GM11168 (cell line): Measurements from ENCODE around the gene TMEM163.
"Not testable (repeated sequence)": the region's sequence is repeated elsewhere in the genome, so short reads cannot be mapped to it uniquely, and the experiment has no call there.

Source experiments
- in situ Hi-C: fragments of 300-500 bp; cut with MboI; formaldehyde crosslinking; loops from one replicate; pipeline ENCODE4 v1.12.0; 2022; ENCODE audit warnings: low sequenced_read_pairs; ENCODE audit not compliant: unreplicated experiment

TMEM163 gene

DNA sequence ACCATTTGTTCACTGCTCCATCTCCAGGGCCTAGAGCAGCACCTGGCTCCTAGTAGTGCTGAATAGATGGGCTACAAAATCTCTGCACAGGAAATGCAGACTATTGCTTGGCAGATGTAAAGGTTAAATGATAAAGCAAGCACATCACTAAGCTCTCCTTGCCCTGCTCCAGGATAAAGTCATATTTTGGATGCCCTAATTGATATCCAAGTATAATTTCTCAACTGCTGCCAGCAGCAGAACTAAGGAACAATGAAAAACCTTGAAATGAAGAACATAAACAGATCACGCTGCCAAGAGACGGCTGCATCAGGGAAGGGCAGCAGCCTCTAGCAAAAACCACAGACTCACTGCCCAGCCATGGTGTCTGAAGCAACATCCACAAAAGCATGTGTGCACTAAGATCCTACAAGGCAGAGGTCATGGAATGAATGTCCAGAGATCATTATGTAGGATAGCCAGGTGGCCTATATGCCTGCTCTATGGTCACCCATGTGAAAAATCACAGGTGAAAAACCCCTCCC is 134.7 kb downstream of the TMEM163 start:
- in situ Hi-C loops = no loop called here

DNA sequence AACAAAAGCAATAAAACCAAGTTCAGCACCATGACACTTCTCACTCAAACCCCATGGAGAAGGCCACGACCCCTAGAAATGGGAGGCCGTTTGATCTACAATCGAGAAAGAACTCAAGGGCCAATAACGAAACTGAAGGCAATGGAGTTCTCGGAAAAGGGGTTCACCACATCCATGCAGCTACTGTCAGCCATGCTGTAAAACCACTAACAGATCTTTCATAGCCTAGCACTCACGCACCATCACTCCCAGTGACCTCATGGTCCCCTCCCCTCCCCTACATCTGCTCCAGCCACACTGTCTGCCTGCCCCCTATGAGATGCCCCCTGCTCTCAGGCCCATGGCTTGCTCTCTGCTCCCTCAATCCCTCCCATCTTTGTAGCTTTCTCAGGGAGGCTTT is 135.3 kb downstream of the TMEM163 start:
- in situ Hi-C loops = no loop called here

DNA sequence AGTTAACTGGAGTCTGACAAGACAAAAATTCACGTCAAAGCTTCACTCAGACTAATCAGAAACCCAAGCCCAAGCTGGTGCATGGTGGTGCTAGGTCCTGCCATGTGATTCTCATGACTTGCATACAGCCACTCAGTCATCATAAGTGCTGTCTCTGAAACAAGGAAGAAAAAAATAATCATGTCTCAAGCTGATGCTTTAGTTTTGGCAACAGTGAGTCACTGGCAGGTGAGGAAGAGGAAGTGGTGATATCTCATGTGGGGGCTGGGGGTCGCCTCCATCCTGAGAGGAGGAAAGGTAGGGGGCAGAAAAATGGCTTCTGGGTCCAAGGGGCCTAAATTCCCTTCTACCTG is 136.3 kb downstream of the TMEM163 start:
- in situ Hi-C loops = no loop called here

DNA sequence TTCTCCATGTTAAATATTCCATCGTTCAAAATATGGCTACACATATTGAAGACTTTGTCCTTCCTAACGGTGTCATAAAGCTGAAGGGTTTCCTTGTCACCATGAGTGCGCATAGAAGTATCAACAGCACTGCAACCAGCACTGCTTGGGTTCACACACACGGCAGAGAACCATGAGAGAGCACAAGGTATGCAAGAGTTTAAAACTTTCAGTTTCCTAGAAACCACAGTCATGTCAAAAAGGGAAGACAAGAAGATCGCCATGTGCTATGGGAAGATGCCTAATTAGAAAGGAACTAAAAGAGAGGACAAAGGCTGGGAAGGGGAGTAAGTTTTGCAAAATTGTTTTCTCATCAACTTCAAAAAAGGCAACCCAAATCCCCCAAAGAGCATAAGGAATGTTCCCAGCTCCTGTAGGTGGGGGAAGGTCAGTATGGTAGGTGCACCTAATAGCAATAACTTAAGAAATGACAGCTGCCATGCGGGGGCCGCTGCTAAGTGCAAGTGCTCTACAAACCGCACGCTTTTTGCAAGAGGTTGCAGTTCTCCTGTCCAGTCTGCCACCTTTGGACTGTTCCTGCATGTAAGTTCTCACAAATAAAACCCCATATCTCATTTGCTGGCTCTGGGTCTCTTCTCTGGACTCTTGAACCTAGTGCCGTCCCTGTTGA is 136.8 kb downstream of the TMEM163 start:
- in situ Hi-C loops = no loop called here

DNA sequence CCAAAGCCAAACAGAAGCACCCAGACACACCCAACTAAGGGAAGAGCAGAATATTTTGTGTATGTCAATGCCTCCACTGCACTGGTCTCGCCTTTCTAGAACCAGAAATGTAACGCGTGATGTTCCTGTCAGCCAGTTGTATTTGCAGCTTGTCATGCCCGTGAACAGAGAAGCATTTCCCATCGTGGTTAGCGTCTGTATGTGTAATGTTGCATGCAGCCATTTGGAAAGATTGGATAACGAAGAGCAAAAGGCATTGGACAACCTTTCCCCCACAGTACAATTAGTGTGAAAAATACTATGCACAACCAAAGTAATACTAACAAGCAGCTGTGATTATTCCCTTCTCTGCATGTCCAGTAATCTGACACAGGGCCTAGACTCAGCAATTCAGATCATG is 140.5 kb downstream of the TMEM163 start:
- in situ Hi-C loops = no loop called here

DNA sequence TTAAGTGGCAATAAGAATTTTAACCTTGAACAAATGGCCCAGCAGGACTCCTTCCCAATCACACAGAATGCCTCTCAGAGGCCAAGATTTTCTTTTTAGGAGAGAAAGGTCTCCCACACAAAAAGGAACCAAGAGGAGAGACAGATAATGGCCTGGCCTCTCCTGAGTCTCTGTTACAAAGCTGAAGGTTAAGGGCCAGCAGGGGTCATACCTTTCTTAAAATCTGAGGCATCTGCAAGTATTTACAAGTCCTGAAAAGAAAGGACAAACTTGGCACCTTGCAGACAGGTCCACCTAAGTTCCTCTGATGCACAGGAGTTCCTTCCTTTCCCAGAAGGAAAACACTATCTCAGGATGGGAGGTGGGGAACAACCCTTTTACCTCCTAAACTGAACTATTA is 142.3 kb downstream of the TMEM163 start:
- in situ Hi-C loops = no loop called here

DNA sequence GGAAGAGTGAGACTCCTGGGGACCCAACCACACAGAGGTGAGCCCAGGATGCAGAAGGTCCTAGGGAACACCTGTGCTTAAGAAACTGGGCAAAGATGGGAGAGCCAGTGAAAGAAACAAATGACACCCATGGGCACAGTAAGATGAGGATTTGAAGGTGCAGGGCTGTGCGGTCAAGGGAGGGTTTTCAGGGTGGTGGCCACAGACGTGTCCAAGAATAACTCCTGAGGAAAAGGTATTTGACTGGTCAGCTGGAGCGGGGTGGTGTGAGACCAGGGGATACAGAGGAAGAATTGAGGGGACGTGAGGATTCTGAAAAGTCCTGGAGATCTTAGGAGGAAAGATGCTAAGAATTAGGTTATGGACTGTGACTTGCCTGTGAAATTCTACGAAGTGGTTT is 142.9 kb downstream of the TMEM163 start:
- in situ Hi-C loops = no loop called here

DNA sequence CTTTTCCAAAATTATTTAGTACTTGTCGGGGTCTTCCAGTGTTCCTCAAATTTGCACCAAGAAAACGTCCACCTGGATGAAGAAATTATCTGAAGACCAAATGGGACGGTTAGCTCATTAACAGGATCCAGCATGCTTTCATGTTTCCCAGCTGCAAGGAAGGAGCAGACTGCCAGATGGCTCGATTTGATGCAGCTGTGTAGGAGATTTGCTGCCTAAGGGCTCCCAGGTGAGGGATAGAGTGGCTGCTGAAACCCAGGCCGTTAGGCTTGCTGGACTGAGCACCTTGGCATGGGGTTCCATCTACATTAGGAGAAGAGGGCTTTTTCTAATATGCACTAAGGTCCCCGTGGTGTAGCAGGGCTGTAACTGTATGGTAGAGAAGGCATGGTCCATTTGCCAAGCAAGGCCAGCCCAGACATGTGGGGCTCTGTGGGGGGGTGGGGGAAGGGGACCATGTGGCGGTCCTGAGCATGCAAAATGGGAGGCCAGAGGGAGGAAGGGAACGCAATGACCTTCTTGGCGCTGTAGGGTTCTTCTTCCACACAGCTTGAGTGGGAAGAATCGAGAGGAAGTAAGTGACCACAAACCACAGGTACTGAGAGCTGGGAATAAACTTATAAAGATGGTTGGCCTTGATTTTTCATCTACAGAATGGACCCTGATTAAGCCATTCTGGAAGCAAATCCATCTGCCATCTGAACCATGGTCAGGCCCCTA is 144.0 kb downstream of the TMEM163 start:
- in situ Hi-C loops = no loop called here

DNA sequence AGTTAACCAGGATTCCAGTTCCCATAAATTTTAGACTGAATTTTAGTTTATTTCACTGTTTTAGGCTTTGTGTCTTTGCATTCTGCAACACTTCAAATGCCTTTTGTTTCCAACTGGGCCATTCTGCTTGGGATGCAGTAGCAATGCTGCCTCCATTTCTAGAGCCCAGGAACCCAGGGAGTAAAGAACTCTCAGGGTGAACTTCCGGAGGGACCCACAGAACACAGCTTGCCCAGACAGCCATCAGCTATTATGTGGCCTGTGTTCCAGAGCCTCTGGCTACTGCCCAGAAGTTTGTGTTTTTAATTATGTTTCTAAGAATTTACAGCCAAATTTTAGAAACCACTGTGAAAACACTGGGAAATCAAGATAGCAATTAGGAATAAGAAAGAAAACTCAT is 145.1 kb downstream of the TMEM163 start:
- in situ Hi-C loops = no loop called here

DNA sequence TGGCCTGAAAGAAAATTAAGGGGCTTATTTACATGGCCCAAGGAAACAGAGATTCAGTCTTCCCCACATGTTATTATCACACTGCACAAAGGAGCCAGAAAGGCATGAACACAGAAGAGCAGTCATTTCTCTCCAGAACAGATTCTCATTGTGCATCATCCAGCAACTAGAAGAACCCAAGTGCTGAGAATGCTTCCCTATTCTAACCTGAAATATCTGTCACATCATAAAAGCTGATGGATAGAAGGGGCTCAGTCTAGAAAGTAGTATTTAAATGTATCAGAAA is 145.8 kb downstream of the TMEM163 start:
- in situ Hi-C loops = no loop called here

DNA sequence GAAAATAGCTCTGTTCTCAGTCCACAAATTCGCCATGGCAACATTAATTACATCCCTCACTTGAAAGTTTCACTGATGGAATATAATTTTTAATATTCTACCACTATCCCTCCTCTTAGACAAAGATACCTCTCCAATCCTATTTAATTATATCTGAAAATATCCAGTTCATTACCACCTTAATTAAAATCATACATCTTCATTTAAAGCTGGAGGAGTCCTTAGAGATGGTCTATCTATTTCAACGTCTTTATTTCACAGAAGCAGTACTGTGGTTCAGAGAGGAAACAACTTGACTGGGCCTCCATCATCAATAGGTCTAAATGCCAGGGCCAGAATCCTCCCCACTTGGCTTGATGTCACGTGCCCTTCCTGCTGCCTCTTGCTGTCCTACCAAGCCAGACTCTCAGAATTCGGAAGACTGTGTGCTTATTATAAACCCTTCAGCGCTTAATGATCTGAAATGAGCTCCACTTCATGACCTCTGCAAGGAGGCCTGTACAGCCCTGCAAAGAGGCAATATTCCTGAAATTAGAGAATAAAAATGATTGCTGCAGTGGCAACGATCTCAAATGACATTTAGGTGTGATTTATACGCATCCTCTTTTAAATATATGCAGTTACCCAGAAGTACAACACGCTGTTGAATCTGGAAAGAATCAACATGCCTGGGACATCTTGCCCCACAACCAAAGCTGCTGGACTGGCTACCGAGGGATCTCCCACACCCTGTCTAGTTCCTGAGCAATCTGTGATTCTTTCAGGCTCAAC is 146.3 kb downstream of the TMEM163 start:
- in situ Hi-C loops = no loop called here

DNA sequence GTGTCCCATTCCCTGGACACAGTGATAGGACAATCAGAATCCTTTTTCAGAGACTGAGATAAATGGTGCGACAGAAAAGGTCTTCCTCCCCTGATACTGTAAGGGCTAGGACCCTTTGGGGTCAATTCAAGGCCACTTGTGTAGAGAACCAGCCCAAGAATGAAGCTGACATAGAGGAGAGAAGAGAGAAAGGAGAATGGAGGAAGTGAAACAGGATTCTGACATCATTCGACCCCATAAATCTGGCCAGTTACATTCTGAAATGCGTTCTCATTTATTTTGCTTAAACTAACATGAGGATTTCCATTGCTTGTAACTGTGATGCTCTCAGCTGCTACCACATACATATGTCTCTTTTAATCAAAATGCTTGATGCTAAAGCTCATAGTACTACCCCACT is 148.1 kb downstream of the TMEM163 start:
- in situ Hi-C loops = no loop called here

DNA sequence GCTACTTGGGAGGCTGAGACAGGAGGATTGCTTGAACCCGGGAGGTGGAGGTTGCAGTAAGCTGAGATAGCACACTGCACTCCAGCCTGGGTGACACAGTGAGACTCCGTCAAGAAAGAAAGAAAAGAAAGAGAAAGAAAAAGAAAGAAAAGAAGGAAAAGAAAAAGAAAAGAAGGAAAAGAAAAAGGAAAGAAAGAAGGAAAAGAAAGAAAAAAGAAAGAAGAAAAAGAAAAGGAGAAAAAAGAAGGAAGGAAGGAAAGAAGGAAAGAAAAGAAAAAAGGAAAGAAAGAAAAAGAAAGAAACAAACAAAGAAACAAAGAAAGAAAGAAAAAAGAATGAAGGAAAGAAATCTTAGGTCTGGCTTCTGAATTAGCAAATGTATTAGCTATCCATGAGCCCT is 150.4 kb downstream of the TMEM163 start:
- in situ Hi-C loops = no loop called here

DNA sequence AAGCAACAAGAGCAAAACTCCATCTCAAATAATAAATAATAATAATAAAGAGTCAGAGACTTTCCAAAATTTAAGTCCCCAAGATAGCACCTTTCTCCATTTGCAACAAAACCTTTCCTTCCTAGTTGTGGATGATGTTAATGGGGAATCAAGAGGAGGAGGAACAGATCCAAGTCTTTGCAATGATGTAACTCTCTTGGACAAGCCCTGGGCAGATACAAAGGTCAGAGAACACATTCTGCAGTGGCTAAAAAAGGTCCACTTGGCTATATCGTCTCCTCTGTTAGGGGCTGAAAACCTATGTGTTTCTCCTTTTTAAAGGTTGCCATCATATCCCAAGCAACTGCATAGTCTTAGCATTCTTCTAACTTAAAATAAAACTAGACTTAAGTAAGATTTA is 151.1 kb downstream of the TMEM163 start:
- in situ Hi-C loops = no loop called here

DNA sequence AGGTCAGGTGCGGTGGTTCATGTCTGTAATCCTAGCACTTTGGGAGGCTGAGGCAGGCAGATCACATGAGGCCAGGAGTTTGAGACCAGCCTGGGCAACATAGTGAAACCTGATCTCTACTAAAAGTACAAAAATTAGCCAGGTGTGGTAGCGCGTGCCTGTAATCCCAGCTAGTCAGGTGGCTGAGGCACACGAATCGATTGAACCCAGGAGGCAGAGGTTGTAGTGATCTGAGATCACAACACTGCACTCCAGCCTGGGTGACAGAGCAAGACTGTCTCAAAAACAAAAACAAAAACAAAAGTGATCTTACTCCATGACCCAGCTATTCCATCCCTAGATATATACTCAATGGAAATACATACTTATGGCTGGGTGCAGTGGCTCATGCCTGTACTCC is 153.8 kb downstream of the TMEM163 start:
- in situ Hi-C loops = not testable (repeated sequence)

DNA sequence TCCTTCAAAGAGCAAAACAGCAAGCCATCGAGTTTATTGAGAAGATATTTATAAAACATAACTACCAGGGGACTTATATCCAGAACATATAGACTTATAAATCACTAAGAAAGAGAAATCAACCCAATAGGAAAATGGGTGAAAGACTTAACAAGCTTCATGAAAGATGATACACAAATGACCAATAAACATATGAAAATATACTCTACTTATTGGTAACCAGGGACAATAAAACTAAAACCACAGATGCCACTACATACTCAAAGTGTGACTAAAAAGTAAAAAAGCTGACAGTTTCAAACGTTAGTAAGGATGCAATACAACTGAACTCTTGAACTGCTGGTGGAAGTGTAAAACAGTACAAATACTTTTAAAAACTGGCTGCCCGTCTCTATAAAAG is 154.3 kb downstream of the TMEM163 start:
- in situ Hi-C loops = no loop called here

DNA sequence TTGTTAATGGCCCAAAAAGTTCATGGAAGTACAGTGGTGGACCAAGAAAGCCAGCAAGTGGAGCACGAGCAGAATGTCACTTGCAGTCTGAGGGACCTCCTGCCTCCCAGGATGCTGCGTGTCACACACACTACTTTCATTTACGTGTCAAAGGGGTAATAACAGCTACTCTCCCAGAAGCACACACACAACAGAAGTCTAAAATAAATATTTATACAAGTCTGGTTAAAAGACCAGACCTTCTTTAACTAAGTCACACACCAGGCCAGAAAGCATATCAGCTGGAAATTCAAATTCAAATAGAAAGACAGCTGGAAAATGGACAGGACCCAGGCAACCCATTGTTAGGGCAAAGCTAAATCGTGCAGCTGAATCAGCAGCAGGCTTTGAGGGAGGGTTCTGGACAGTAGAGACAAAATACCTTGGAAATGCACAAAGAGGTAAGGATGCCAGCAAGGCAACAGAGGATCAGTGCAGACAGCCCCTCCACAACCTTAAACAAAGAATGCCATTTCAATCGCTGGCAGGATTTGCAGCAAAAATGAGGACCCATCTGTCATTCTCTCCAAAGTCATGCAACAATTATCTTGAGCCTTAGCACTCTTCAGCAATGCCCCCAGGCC is 160.5 kb downstream of the TMEM163 start:
- in situ Hi-C loops = no loop called here

DNA sequence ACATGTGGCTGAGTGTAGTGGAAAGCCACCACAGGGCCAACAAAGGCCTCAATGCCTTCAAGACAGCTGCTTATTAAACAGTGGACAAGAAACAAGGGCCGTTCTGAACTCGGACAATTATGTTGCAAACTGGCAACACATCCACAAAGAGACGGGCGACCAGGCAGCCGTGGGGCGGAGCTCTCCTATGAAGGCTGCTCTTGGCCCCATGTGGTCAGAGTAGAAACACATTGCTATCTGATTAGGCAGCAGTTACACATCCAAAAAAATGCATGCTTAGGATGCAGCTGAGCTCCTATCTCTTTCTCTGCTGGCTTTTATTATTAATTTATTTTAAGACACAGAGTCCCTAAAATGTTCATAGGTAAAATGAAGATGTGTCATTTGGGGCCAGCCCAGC is 163.4 kb downstream of the TMEM163 start:
- in situ Hi-C loops = no loop called here

DNA sequence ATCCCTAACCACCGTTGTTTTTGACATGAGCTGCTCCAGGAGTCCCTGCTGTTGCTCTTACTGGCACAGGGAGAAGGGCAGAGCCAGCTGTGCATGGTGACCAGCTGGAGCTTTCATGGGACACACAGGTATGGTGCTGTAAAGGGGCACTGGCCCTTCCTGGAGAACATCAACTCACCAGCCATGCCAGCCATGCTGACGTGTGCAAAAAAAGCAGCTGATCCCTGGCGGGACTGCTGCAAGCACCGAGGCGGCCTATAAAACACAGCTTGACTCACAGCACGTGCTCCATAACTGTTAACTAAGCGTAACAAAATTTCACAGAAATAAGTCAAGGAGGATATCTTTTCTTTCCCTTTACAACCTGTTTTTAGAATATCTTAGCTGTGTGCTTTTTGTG is 165.1 kb downstream of the TMEM163 start:
- in situ Hi-C loops = no loop called here

DNA sequence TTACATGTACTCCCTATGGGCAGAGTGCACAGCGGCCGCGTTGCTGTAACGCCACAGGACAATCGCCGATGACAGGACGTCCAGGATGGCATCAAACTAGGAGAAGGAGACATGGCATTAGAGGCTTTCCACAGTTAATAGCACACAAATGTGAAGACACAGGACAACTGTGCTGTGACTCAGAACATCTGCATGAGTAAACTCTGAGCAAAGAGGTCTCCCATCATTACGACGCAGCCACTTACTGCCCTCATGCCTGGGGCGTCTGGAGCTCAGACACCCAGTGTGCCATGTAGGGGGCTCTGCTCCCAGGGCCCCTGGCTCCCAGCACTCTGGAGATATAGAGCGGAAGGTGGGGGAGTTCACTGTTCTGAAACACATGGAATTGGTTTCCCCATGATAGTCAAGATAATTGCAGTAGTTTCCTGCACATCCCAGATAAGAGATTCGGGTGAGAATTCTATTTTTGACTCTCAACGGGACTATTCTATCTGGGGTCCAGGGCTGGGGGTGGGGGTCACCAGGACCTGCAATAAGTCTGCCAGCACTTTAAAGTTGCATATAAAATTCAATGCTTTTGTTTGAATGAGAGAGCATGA is 168.1 kb downstream of the TMEM163 start:
- in situ Hi-C loops = no loop called here

DNA sequence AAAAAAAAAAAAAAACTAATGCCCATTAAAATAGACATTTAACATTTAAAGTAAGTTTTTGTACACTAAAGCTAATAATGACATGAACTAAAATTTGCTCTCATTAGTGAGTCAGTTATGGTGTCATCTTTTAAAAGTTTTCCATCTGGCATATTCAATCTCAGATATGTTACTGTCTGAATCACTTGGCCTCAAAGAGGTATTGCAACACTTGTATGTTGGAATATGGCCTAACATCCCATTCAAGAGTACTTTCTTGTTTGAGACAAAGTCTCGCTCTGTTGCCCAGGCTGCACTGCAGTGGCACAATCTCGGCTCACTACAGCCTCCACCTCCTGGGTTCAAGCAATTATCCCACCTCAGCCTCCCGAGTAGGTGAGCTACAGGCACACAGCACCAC is 169.7 kb downstream of the TMEM163 start:
- in situ Hi-C loops = no loop called here
